Measurements from ENCODE around the gene RHEBL1. TPM values are rescaled to one million over a fixed set of nuclear protein-coding genes. Genes with fewer than 3 reads are reported as not detected.

Gene RHEBL1
- total RNA-seq, 1 donor from 2014 or later: 0.41 TPM

Other genes starting within 250 kb of the RHEBL1 start
- 37.2 TPM for gene DDX23, start 217.8 kb downstream of the RHEBL1 start, total RNA-seq
- gene RND1, start 204.1 kb downstream of the RHEBL1 start, total RNA-seq: 0.41 TPM
- 3.7 TPM for gene FKBP11, start 144.5 kb downstream of the RHEBL1 start, total RNA-seq
- gene ARF3, start 112.5 kb downstream of the RHEBL1 start, total RNA-seq: 49.6 TPM
- 0.43 TPM for gene WNT10B, start 98.2 kb downstream of the RHEBL1 start, total RNA-seq
- not detected for gene WNT1, start 91.7 kb downstream of the RHEBL1 start, total RNA-seq
- 0.49 TPM for gene DDN, start 70.6 kb downstream of the RHEBL1 start, total RNA-seq
- gene PRKAG1, start 51.2 kb downstream of the RHEBL1 start, total RNA-seq: 93.8 TPM
- gene KMT2D, start 9.2 kb downstream of the RHEBL1 start, total RNA-seq: 33.5 TPM
- gene DHH, start 24.8 kb upstream of the RHEBL1 start, total RNA-seq: 0.87 TPM
- gene LMBR1L, start 40.9 kb upstream of the RHEBL1 start, total RNA-seq: 26.3 TPM
- 510 TPM for gene TUBA1B, start 61.4 kb upstream of the RHEBL1 start, total RNA-seq
- 135 TPM for gene TUBA1A, start 119.1 kb upstream of the RHEBL1 start, total RNA-seq
- gene TUBA1C, start 195.1 kb upstream of the RHEBL1 start, total RNA-seq: 86.2 TPM
- 0.57 TPM for gene PRPH, start 225.2 kb upstream of the RHEBL1 start, total RNA-seq

Data from Right ventricle myocardium inferior (tissue), 1 donor.